Measurements from ENCODE around the gene UNC119. TPM values are rescaled to one million over a fixed set of nuclear protein-coding genes. Genes with fewer than 3 reads are reported as not detected.
A peak's percentile ranks its signal among the peaks of the same experiment; 100 is the strongest.

UNC119 gene
- total and polyA plus RNA-seq, 2 experiments from 2014 or later: 39.0 to 78.4 TPM

DNA sequence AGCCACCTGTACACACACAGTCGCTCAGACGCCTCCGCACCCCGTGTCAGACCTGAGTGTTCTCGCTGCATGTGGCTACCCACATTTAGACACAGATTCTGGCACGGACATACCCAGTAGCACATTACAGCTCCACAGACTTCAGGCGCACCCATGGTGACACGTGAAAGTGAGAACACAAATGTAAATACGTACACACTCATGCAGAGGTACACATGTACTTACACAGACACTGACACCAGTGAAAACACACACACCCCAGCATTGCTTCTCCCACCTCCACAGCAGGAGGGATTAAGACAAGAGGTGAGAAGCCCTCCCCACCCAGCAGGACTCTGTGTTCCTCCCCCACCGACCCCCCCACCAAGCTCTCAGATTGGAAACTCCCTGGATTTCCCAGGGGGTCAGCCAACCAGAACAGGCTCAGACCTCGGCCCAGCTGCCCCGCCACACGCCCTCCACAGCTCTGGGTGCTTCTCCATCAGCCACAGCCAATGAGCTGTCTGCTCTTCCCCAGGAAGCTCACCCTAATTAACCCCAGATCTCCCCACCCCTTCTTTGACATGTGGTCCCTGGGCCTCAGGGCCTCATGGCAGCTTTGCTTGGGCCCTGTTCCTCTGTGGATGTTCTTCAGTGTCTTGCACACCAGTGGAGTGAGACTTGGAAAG is 51.6 kb downstream of the UNC119 start:
- Histone ChIP-seq H3F3A (replicated peaks; ENCODE audit: low read depth) (no peaks in the 10 kb centered on the region), H3K4me1 (ENCODE audit: insufficient read depth) (peaks cover 11% of the 10 kb centered on the region; the same call in 1 of the 2 replicates), H4K20me1 (replicated peaks; ENCODE audit: insufficient read depth) (no peaks in the 10 kb centered on the region), H3K4me3 (no peak overlapping the region), H3K4me2 (no peak overlapping the region), H3K27ac (ENCODE audit: low read depth) (no peak overlapping the region), H3K36me3 (ENCODE audit: insufficient read depth) (no peaks in the 10 kb centered on the region), H3K9me2 (ENCODE audit: insufficient read depth) (no peaks in the 10 kb centered on the region), H2AFZ (peak overlapping the region; percentile 92; the same call in 1 of the 2 replicates), H3K79me2 (replicated peaks; ENCODE audit: insufficient read depth) (no peaks in the 10 kb centered on the region), H3K27me3 (ENCODE audit: insufficient read depth) (no peaks in the 10 kb centered on the region)
- no peak overlapping the region for H3K27ac Mint-ChIP-seq
- DNase-seq (ENCODE audit: low spot score) (no peak), ATAC-seq (peak; percentile 35)
- no peak overlapping the region for H3K4me3 Mint-ChIP-seq
- TF ChIP-seq, protein P1, sequence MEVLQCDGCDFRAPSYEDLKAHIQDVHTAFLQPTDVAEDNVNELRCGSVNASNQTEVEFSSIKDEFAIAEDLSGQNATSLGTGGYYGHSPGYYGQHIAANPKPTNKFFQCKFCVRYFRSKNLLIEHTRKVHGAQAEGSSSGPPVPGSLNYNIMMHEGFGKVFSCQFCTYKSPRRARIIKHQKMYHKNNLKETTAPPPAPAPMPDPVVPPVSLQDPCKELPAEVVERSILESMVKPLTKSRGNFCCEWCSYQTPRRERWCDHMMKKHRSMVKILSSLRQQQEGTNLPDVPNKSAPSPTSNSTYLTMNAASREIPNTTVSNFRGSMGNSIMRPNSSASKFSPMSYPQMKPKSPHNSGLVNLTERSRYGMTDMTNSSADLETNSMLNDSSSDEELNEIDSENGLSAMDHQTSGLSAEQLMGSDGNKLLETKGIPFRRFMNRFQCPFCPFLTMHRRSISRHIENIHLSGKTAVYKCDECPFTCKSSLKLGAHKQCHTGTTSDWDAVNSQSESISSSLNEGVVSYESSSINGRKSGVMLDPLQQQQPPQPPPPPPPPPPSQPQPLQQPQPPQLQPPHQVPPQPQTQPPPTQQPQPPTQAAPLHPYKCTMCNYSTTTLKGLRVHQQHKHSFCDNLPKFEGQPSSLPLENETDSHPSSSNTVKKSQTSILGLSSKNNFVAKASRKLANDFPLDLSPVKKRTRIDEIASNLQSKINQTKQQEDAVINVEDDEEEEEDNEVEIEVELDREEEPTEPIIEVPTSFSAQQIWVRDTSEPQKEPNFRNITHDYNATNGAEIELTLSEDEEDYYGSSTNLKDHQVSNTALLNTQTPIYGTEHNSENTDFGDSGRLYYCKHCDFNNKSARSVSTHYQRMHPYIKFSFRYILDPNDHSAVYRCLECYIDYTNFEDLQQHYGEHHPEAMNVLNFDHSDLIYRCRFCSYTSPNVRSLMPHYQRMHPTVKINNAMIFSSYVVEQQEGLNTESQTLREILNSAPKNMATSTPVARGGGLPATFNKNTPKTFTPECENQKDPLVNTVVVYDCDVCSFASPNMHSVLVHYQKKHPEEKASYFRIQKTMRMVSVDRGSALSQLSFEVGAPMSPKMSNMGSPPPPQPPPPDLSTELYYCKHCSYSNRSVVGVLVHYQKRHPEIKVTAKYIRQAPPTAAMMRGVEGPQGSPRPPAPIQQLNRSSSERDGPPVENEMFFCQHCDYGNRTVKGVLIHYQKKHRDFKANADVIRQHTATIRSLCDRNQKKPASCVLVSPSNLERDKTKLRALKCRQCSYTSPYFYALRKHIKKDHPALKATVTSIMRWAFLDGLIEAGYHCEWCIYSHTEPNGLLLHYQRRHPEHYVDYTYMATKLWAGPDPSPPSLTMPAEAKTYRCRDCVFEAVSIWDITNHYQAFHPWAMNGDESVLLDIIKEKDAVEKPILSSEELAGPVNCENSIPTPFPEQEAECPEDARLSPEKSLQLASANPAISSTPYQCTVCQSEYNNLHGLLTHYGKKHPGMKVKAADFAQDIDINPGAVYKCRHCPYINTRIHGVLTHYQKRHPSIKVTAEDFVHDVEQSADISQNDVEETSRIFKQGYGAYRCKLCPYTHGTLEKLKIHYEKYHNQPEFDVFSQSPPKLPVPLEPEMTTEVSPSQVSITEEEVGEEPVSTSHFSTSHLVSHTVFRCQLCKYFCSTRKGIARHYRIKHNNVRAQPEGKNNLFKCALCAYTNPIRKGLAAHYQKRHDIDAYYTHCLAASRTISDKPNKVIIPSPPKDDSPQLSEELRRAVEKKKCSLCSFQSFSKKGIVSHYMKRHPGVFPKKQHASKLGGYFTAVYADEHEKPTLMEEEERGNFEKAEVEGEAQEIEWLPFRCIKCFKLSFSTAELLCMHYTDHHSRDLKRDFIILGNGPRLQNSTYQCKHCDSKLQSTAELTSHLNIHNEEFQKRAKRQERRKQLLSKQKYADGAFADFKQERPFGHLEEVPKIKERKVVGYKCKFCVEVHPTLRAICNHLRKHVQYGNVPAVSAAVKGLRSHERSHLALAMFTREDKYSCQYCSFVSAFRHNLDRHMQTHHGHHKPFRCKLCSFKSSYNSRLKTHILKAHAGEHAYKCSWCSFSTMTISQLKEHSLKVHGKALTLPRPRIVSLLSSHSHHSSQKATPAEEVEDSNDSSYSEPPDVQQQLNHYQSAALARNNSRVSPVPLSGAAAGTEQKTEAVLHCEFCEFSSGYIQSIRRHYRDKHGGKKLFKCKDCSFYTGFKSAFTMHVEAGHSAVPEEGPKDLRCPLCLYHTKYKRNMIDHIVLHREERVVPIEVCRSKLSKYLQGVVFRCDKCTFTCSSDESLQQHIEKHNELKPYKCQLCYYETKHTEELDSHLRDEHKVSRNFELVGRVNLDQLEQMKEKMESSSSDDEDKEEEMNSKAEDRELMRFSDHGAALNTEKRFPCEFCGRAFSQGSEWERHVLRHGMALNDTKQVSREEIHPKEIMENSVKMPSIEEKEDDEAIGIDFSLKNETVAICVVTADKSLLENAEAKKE (CRISPR knock-in tag; IDR thresholded peaks at IDR 0.05): no peak
- TF ChIP-seq JUNB (IDR thresholded peaks at IDR 0.05; ENCODE audit: unreplicated experiment) (no peak), NANOG (IDR thresholded peaks at IDR 0.05; ENCODE audit: borderline replicate concordance) (no peak), ZNF331 (CRISPR knock-in tag; IDR thresholded peaks at IDR 0.05; ENCODE audit: low read depth) (no peak), POLR2AphosphoS5 (IDR thresholded peaks at IDR 0.05; ENCODE audit: low read depth) (no peak), ZNF114 (CRISPR knock-in tag; IDR thresholded peaks at IDR 0.05) (no peak), EZH2 (IDR thresholded peaks at IDR 0.05; ENCODE audit: low read depth, unreplicated experiment) (no peak), STAT1 (IDR thresholded peaks at IDR 0.05; ENCODE audit: unreplicated experiment) (no peak), EZH2phosphoT487 (IDR thresholded peaks at IDR 0.05; ENCODE audit: unreplicated experiment) (no peak), CREB1 (CRISPR knock-in tag; IDR thresholded peaks at IDR 0.05; ENCODE audit: low read depth) (no peak)
- TF ChIP-seq, protein P2, sequence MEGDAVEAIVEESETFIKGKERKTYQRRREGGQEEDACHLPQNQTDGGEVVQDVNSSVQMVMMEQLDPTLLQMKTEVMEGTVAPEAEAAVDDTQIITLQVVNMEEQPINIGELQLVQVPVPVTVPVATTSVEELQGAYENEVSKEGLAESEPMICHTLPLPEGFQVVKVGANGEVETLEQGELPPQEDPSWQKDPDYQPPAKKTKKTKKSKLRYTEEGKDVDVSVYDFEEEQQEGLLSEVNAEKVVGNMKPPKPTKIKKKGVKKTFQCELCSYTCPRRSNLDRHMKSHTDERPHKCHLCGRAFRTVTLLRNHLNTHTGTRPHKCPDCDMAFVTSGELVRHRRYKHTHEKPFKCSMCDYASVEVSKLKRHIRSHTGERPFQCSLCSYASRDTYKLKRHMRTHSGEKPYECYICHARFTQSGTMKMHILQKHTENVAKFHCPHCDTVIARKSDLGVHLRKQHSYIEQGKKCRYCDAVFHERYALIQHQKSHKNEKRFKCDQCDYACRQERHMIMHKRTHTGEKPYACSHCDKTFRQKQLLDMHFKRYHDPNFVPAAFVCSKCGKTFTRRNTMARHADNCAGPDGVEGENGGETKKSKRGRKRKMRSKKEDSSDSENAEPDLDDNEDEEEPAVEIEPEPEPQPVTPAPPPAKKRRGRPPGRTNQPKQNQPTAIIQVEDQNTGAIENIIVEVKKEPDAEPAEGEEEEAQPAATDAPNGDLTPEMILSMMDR (conservative IDR thresholded peaks at IDR 0.05; ENCODE audit: low read depth in 2 of 2): no peak
- TF ChIP-seq, protein P3, sequence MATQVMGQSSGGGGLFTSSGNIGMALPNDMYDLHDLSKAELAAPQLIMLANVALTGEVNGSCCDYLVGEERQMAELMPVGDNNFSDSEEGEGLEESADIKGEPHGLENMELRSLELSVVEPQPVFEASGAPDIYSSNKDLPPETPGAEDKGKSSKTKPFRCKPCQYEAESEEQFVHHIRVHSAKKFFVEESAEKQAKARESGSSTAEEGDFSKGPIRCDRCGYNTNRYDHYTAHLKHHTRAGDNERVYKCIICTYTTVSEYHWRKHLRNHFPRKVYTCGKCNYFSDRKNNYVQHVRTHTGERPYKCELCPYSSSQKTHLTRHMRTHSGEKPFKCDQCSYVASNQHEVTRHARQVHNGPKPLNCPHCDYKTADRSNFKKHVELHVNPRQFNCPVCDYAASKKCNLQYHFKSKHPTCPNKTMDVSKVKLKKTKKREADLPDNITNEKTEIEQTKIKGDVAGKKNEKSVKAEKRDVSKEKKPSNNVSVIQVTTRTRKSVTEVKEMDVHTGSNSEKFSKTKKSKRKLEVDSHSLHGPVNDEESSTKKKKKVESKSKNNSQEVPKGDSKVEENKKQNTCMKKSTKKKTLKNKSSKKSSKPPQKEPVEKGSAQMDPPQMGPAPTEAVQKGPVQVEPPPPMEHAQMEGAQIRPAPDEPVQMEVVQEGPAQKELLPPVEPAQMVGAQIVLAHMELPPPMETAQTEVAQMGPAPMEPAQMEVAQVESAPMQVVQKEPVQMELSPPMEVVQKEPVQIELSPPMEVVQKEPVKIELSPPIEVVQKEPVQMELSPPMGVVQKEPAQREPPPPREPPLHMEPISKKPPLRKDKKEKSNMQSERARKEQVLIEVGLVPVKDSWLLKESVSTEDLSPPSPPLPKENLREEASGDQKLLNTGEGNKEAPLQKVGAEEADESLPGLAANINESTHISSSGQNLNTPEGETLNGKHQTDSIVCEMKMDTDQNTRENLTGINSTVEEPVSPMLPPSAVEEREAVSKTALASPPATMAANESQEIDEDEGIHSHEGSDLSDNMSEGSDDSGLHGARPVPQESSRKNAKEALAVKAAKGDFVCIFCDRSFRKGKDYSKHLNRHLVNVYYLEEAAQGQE (IDR thresholded peaks at IDR 0.05; ENCODE audit: unreplicated experiment): no peak
- TF ChIP-seq, protein P4, sequence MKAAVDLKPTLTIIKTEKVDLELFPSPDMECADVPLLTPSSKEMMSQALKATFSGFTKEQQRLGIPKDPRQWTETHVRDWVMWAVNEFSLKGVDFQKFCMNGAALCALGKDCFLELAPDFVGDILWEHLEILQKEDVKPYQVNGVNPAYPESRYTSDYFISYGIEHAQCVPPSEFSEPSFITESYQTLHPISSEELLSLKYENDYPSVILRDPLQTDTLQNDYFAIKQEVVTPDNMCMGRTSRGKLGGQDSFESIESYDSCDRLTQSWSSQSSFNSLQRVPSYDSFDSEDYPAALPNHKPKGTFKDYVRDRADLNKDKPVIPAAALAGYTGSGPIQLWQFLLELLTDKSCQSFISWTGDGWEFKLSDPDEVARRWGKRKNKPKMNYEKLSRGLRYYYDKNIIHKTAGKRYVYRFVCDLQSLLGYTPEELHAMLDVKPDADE (IDR thresholded peaks at IDR 0.05): no peak
- H3K4me1 Mint-ChIP-seq: peaks cover 28% of the 10 kb centered on the region
- H3K36me3 Mint-ChIP-seq (ENCODE audit: low read depth): no peaks in the 10 kb centered on the region
- peaks cover 8% of the 10 kb centered on the region for H3K27me3 Mint-ChIP-seq (ENCODE audit: insufficient read depth, low read depth, poor library complexity)
- no peaks in the 10 kb centered on the region; the same call in 2 of the 3 replicates for H3K9me3 Mint-ChIP-seq

All from GM23338 (cell line).